ENCODE results near the gene GTF3C1. TPM values are rescaled to one million over a fixed set of nuclear protein-coding genes. Genes with fewer than 3 reads are reported as not detected.

The GTF3C1 gene
- total RNA-seq, 1 donor from 2014 or later = 98.7 TPM

GRCh38 chr16:27518226-27518625 is 31.5 kb downstream of the GTF3C1 start:
- no peaks in the 10 kb centered on the region for H3K9me3 Mint-ChIP-seq (ENCODE audit: unreplicated experiment)
- peaks cover 36% of the 10 kb centered on the region for H3K36me3 Mint-ChIP-seq (ENCODE audit: low read depth, unreplicated experiment)
- H3K4me1 Mint-ChIP-seq (ENCODE audit: unreplicated experiment) = no peaks in the 10 kb centered on the region
- no peak overlapping the region for H3K27ac Mint-ChIP-seq (ENCODE audit: unreplicated experiment)
- no peak for DNase-seq (ENCODE audit: low spot score)
- TF ChIP-seq CTCF (IDR thresholded peaks at IDR 0.05; ENCODE audit: unreplicated experiment) = no peak
- H3K4me3 Mint-ChIP-seq (ENCODE audit: unreplicated experiment) = no peak overlapping the region
- H3K27me3 Mint-ChIP-seq (ENCODE audit: unreplicated experiment) = peaks cover 2% of the 10 kb centered on the region

GRCh38 chr16:27517664-27518063 is 32.0 kb downstream of the GTF3C1 start:
- Mint-ChIP-seq H3K36me3 (ENCODE audit: low read depth, unreplicated experiment) (peaks cover 42% of the 10 kb centered on the region), H3K27ac (ENCODE audit: unreplicated experiment) (no peak overlapping the region), H3K4me1 (ENCODE audit: unreplicated experiment) (no peaks in the 10 kb centered on the region), H3K9me3 (ENCODE audit: unreplicated experiment) (no peaks in the 10 kb centered on the region), H3K27me3 (ENCODE audit: unreplicated experiment) (peaks cover 2% of the 10 kb centered on the region), H3K4me3 (ENCODE audit: unreplicated experiment) (no peak overlapping the region)
- no peak for DNase-seq (ENCODE audit: low spot score)
- TF ChIP-seq CTCF (IDR thresholded peaks at IDR 0.05; ENCODE audit: unreplicated experiment) = no peak

GRCh38 chr16:27516365-27516764 is 33.3 kb downstream of the GTF3C1 start:
- Mint-ChIP-seq H3K9me3 (ENCODE audit: unreplicated experiment) (no peaks in the 10 kb centered on the region), H3K4me3 (ENCODE audit: unreplicated experiment) (peak overlapping the region; percentile 56), H3K27me3 (ENCODE audit: unreplicated experiment) (peaks cover 2% of the 10 kb centered on the region), H3K4me1 (ENCODE audit: unreplicated experiment) (no peaks in the 10 kb centered on the region), H3K27ac (ENCODE audit: unreplicated experiment) (peak overlapping the region; percentile 68), H3K36me3 (ENCODE audit: low read depth, unreplicated experiment) (peaks cover 48% of the 10 kb centered on the region)
- no peak for TF ChIP-seq CTCF (IDR thresholded peaks at IDR 0.05; ENCODE audit: unreplicated experiment)
- DNase-seq (ENCODE audit: low spot score) = no peak

GRCh38 chr16:27515874-27516353 is 33.8 kb downstream of the GTF3C1 start:
- Mint-ChIP-seq H3K4me3 (ENCODE audit: unreplicated experiment) (no peak overlapping the region), H3K4me1 (ENCODE audit: unreplicated experiment) (no peaks in the 10 kb centered on the region), H3K36me3 (ENCODE audit: low read depth, unreplicated experiment) (peaks cover 52% of the 10 kb centered on the region), H3K9me3 (ENCODE audit: unreplicated experiment) (no peaks in the 10 kb centered on the region), H3K27ac (ENCODE audit: unreplicated experiment) (no peak overlapping the region), H3K27me3 (ENCODE audit: unreplicated experiment) (peaks cover 2% of the 10 kb centered on the region)
- peak; percentile 55 for DNase-seq (ENCODE audit: low spot score)
- TF ChIP-seq CTCF (IDR thresholded peaks at IDR 0.05; ENCODE audit: unreplicated experiment) = peak; percentile 85

- no peaks in the 10 kb centered on the region for H3K9me3 Mint-ChIP-seq (ENCODE audit: unreplicated experiment)
- no peak for DNase-seq (ENCODE audit: low spot score)
- no peak overlapping the region for H3K27ac Mint-ChIP-seq (ENCODE audit: unreplicated experiment)
- no peak for TF ChIP-seq CTCF (IDR thresholded peaks at IDR 0.05; ENCODE audit: unreplicated experiment)
- no peak overlapping the region for H3K4me3 Mint-ChIP-seq (ENCODE audit: unreplicated experiment)
- H3K27me3 Mint-ChIP-seq (ENCODE audit: unreplicated experiment) = peaks cover 2% of the 10 kb centered on the region
- H3K4me1 Mint-ChIP-seq (ENCODE audit: unreplicated experiment) = no peaks in the 10 kb centered on the region
- H3K36me3 Mint-ChIP-seq (ENCODE audit: low read depth, unreplicated experiment) = peaks cover 54% of the 10 kb centered on the region
Measured at GRCh38 chr16:27514806-27515205, 34.9 kb downstream of the GTF3C1 start.

All from endothelial cell (in vitro differentiated cells).